Measurements from ENCODE around the gene AGXT2. TPM values are rescaled to one million over a fixed set of nuclear protein-coding genes. Genes with fewer than 3 reads are reported as not detected.

Gene AGXT2
- total RNA-seq, 4 donors from 2014 or later = not detected

DNA sequence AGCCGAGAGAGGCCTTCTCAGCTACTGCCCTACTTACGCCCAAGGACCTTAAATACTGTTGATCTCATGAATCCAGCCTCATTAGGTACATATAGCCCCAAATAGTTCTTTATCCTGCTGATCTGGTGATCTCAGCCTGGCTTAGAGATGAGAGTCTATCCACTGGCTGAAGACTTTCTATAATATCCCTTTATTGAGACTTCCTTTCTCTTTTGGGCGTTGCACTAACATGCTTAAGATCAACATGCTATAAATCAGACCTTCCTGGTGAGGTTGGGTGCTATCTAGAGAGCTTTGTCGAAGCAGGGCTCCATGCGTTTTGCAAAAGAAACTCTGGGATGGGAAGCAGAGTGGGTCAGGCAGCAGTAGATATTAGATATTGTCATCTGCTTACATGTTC is 44.0 kb upstream of the AGXT2 start:
- TF ChIP-seq, protein P1, sequence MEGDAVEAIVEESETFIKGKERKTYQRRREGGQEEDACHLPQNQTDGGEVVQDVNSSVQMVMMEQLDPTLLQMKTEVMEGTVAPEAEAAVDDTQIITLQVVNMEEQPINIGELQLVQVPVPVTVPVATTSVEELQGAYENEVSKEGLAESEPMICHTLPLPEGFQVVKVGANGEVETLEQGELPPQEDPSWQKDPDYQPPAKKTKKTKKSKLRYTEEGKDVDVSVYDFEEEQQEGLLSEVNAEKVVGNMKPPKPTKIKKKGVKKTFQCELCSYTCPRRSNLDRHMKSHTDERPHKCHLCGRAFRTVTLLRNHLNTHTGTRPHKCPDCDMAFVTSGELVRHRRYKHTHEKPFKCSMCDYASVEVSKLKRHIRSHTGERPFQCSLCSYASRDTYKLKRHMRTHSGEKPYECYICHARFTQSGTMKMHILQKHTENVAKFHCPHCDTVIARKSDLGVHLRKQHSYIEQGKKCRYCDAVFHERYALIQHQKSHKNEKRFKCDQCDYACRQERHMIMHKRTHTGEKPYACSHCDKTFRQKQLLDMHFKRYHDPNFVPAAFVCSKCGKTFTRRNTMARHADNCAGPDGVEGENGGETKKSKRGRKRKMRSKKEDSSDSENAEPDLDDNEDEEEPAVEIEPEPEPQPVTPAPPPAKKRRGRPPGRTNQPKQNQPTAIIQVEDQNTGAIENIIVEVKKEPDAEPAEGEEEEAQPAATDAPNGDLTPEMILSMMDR (IDR thresholded peaks at IDR 0.05) = no peak
- DNase-seq (ENCODE audit: low spot score) (no peak), ATAC-seq (ENCODE audit: low FRiP score) (no peak)

DNA sequence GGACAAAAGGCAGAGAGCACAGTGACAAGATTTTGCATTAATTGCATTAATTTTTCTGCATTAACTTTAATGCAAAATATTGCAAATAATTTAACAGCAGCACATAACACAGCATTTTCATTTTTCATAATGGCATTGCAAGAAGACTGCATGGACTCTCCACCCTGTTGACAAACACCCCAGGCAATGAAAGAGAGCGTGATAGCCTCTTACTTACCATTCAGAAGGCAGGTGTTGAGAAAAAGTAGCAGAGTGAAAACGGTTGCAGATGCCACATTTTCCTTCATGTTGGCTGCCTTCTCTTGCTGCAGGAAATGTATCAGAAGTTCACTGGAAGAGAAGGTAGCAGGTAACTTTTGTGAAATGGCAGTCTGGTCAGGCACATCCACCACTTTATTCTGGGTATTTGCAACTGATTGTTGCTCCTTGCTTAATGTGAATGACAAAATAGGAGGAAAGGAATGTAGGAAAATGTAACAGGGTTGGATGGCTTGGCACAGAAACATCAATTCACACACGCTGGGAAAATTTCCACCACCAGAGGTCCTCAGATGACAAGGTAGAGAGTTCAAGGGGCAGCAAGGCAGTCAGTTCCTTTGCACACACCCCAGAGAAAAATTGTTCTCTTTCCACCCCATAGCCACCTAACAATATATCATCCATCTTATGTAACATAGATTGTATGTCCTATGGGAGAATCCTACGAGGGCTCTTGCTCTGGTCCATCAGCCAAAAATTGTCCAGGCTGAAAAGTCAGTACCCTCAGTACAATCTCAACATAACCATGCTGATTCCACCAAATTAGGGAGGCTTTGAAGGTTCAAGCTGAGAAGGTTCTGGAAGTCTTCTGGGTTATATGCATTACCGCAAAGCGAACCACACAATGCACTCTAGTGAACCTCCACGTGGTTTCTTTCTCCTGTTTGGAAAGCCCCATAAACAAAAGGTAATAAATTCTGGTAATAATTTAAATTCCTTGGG is 41.9 kb upstream of the AGXT2 start:
- peak; percentile 52 for DNase-seq (ENCODE audit: low spot score)
- ATAC-seq (ENCODE audit: low FRiP score) = peak; percentile 50
- TF ChIP-seq, protein P1 (IDR thresholded peaks at IDR 0.05) = no peak

DNA sequence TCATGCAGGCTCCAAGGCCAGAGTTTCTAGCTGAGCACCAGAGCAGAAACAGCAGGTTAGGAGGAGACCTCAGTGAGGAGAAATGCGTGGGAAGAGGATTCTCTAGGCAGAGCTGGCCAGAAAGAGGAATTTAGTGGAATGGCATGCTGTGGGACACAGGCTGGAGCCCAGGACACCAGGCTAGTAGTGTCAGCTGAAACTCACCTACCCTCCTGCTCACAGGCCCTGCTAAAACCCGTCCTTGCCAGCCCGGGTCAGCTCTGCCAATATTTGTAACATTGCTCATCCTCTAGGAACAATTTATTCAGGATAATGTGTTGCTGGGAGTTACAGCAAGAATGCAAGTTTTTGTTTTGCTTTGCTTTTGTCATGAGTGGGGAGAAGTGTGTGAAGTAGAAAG is 40.2 kb upstream of the AGXT2 start:
- ATAC-seq (ENCODE audit: low FRiP score) = peak; percentile 58
- no peak for DNase-seq (ENCODE audit: low spot score)
- TF ChIP-seq, protein P1 (IDR thresholded peaks at IDR 0.05) = no peak

DNA sequence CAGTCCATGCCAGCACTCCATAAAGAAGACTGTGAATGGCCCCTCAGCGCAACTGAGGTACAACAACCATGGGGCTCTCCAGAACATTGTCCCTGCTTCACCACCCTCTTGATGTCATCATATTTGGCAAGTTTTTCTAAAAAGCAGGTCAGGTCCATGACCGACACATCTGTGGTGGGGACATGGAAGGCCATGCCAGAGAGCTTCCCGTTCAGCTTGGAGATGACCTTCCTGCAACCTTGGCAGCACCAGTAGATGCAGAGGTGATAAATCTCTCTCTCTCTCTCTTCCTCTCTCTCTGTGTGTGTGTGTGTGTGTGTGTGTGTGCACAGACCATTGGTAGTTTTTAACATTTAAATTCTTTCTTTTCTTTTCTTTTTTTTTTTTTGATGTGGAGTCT is 35.4 kb upstream of the AGXT2 start:
- ATAC-seq (ENCODE audit: low FRiP score) (no peak), DNase-seq (ENCODE audit: low spot score) (no peak)
- TF ChIP-seq, protein P1 (IDR thresholded peaks at IDR 0.05) = no peak

DNA sequence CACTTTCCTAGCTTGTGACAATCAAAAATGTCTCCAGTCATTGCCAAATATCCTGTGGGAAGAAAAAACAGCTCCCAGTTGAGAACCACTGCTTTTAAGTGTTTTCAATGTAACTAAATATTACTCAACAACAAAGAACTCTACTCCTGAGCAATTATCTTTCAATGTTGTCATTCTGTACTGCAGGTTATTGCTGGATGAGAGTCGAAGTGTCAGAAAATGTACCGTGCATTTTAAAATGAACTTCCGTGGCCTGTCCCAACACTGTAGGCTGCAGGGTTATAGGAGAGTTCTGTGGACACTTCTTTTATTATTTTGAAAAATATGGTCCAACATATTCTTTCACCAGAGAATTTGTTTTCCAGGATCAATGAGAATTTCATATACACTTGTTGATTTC is 34.8 kb upstream of the AGXT2 start:
- ATAC-seq (ENCODE audit: low FRiP score) = no peak
- DNase-seq (ENCODE audit: low spot score) = no peak
- TF ChIP-seq, protein P1 (IDR thresholded peaks at IDR 0.05) = no peak

DNA sequence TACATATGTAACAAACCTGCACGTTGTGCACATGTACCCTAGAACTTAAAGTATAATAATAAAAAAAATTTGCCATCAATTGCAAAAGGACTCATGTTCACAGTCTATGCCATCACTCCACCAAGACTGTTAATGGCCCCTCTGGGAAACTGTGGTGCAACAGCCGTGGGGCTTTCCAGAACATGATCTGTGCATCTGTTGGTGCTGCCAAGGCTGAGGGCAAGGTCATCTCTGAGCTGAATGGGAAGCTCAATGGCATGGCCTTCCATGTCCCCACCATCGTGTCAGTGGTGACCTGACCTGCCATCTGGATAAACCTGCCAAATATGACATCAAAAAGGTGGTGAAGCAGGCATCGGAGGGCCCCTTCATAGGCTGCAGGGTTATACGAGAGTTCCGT is 33.4 kb upstream of the AGXT2 start:
- TF ChIP-seq, protein P1 (IDR thresholded peaks at IDR 0.05) = no peak
- ATAC-seq (ENCODE audit: low FRiP score) (no peak), DNase-seq (ENCODE audit: low spot score) (no peak)

DNA sequence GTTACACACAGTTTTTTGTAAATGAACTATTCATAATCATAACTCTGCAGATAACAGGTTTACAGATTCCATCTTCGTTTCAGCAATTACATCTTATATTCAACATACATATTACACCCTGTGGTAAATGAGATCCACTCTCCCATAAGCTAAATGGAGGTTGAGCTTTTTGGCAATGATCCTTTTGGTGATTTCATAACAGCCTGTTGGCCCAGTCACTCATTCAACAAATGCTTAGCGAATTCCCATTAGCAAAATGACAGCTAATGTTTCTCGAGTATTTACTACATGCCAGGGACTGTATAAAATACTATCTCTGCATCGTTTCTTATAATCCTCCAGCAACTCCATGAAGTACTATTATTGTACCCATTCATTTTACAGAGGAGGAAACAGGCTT is 25.4 kb upstream of the AGXT2 start:
- ATAC-seq (ENCODE audit: low FRiP score) (no peak), DNase-seq (ENCODE audit: low spot score) (no peak)
- TF ChIP-seq, protein P1 (IDR thresholded peaks at IDR 0.05) = no peak

Measured in omental fat pad (tissue), 4 donors.